ENCODE results near the gene OR8D4. TPM values are rescaled to one million over a fixed set of nuclear protein-coding genes. Genes with fewer than 3 reads are reported as not detected.

OR8D4 gene
- total and polyA plus RNA-seq, 10 of the 15 experiments (the other 5 are each of a cell fraction or from before 2014, with no cell fraction given) = not detected

GRCh38 chr11:123939317-123939716, 37.4 kb downstream of the OR8D4 start, which contains the start of gene OR4D5:
Gene OR4D5, plus strand, starts transcription at chr11:123939617. Its CDS starts 0 bp downstream, at chr11:123939617.
- FAIRE-seq (no peak), ATAC-seq (no peak), DNase-seq (ENCODE audit: low read depth, low spot score) (no peak)
- intact Hi-C loops (cut with micrococcal nuclease; ENCODE audit: unreplicated experiment) (no loop called here), in situ Hi-C loops (cut with MboI) (no loop called here)
- WGBS (ENCODE audit: insufficient coverage, insufficient replicate concordance, low lambda C conversion rate, missing lambda C conversion rate) = 8% methylated on average over 1 of the region's 1 CpG
- H3K36me3 ChIP-seq (ENCODE audit: control insufficient read depth in 2 of 2, insufficient read depth in 2 of 2, low read length in 1 of 2) = no peaks in the 10 kb centered on the region
- no peak within 1 kb of the TSS for H3K4me3 ChIP-seq
- no peaks in the 10 kb centered on the region for H3K4me1 ChIP-seq (ENCODE audit: control insufficient read depth, insufficient read depth, low read length)
- H4K20me1 ChIP-seq (ENCODE audit: control insufficient read depth, insufficient read depth) = no peaks in the 10 kb centered on the region
- ChIA-PET POLR2A (no interaction called here), SMC1A (ENCODE audit: uncharacterized antibody, unreplicated experiment) (no interaction called here), RAD21 (ENCODE audit: unreplicated experiment) (no interaction called here), CTCF (interaction anchor here (1.3 kb wide), 1 partner anchor 10 kb away, joined by 3 read pairs; no protein-coding TSS in a partner anchor)
- H3K79me2 ChIP-seq (ENCODE audit: control insufficient read depth, insufficient read depth, low read length) = no peaks in the 10 kb centered on the region
- no peak within 1 kb of the TSS for H3K9ac ChIP-seq (ENCODE audit: control insufficient read depth, insufficient read depth, low read length)
- no peaks in the 10 kb centered on the region for H3K9me3 ChIP-seq (replicated peaks; ENCODE audit: control insufficient read depth, insufficient read depth, low read length)
- no peak within 1 kb of the TSS for H3K4me2 ChIP-seq (ENCODE audit: control insufficient read depth, insufficient read depth)
- no peak within 1 kb of the TSS for H2AFZ ChIP-seq (ENCODE audit: control insufficient read depth, low read depth, low read length)
- H3K27ac ChIP-seq (ENCODE audit: control insufficient read depth, insufficient read depth) = no peak within 1 kb of the TSS
- no peaks in the 10 kb centered on the region; a peak in 1 of 4 replicates for H3K27me3 ChIP-seq (replicated peaks in 1 of 2; ENCODE audit: control insufficient read depth in 2 of 2, insufficient read depth in 2 of 2, low read length in 1 of 2)
- BruUV-seq (replicated peaks) = no TSS peak
- no peak for TF ChIP-seq ZBTB33 (IDR thresholded peaks at IDR 0.05)
- no peak for TF ChIP-seq NR2F1 (conservative IDR thresholded peaks at IDR 0.05)
- TF ChIP-seq IKZF1 (conservative IDR thresholded peaks at IDR 0.05) = no peak
- no peak for TF ChIP-seq NR2C2 (IDR thresholded peaks at IDR 0.05; ENCODE audit: borderline replicate concordance, control insufficient read depth, insufficient read length, low read depth)
- no peak for TF ChIP-seq FOS (IDR thresholded peaks at IDR 0.05; ENCODE audit: borderline replicate concordance, extremely low read depth, insufficient read length)
- no peak for TF ChIP-seq RBBP5 (conservative IDR thresholded peaks at IDR 0.05)
- no peak for TF ChIP-seq JUND (IDR thresholded peaks at IDR 0.05; ENCODE audit: low read depth, low read length)
- no peak for TF ChIP-seq RB1 (IDR thresholded peaks at IDR 0.05; ENCODE audit: borderline replicate concordance)
- no peak for TF ChIP-seq ZNF24 (IDR thresholded peaks at IDR 0.05)
- no peak for TF ChIP-seq GABPA (IDR thresholded peaks at IDR 0.05; ENCODE audit: low read depth)
- TF ChIP-seq CUX1 (IDR thresholded peaks at IDR 0.05; ENCODE audit: insufficient replicate concordance, low read depth, low read length) = no peak
- no peak for TF ChIP-seq PAX8 (IDR thresholded peaks at IDR 0.05)
- TF ChIP-seq SP1 (IDR thresholded peaks at IDR 0.05; ENCODE audit: low read depth, low read length) = no peak
- no peak for TF ChIP-seq ZNF384 (IDR thresholded peaks at IDR 0.05; ENCODE audit: borderline replicate concordance, low read depth, low read length)
- no peak for TF ChIP-seq CTCF (IDR thresholded peaks at IDR 0.05 in 2 of 3, conservative IDR thresholded peaks at IDR 0.05 in 1 of 3; ENCODE audit: control insufficient read depth in 2 of 3, extremely low read depth in 1 of 3, insufficient read depth in 1 of 3, low read depth in 3 of 3, low read length in 3 of 3)
- no peak for TF ChIP-seq WRNIP1 (IDR thresholded peaks at IDR 0.05; ENCODE audit: borderline replicate concordance, low read depth, low read length)
- no peak for TF ChIP-seq SIX5 (IDR thresholded peaks at IDR 0.05; ENCODE audit: low read depth, low read length, severe bottlenecking)
- no peak for TF ChIP-seq NFIC (IDR thresholded peaks at IDR 0.05; ENCODE audit: low read depth, low read length)

Data from GM12878 (cell line).